ENCODE results near the gene OPCML. TPM values are rescaled to one million over a fixed set of nuclear protein-coding genes. Genes with fewer than 3 reads are reported as not detected.

OPCML gene
- total RNA-seq, 1 donor from 2014 or later = 4.6 TPM

DNA sequence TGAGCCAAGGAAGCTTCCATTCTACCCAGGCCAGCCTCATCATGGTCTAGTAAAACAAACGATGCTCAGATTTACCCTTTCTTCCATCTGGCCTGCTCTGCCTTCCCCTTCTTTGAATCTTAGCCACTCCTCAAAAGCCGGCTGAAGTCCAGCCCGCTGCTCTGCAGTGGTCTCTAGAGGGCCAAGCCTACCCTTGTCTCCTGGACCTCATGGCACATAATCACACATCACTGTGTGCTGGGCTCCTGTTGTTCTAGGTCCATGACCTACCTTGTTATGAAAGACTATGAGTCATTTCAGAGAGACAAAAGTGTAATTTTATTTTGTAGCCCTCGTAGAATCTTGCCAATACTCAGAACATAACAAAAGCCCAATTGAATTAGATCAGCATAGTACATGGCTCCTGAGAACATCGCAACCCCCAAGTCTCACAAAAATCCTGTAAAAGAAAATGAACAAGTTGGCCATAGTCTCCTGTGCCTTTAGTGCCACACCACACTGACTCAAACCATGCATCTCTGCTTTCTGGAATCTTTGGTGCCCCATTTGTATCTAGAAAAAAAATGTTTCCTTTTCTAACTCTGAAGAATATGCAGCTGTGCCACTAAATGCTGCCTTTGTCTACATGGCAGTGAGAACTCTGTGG lies 192.7 kb downstream of the OPCML start:
- H3K27me3 Mint-ChIP-seq = peaks cover 27% of the 10 kb centered on the region
- no peaks in the 10 kb centered on the region for H3K36me3 Mint-ChIP-seq
- TF ChIP-seq, protein P1, sequence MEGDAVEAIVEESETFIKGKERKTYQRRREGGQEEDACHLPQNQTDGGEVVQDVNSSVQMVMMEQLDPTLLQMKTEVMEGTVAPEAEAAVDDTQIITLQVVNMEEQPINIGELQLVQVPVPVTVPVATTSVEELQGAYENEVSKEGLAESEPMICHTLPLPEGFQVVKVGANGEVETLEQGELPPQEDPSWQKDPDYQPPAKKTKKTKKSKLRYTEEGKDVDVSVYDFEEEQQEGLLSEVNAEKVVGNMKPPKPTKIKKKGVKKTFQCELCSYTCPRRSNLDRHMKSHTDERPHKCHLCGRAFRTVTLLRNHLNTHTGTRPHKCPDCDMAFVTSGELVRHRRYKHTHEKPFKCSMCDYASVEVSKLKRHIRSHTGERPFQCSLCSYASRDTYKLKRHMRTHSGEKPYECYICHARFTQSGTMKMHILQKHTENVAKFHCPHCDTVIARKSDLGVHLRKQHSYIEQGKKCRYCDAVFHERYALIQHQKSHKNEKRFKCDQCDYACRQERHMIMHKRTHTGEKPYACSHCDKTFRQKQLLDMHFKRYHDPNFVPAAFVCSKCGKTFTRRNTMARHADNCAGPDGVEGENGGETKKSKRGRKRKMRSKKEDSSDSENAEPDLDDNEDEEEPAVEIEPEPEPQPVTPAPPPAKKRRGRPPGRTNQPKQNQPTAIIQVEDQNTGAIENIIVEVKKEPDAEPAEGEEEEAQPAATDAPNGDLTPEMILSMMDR (conservative IDR thresholded peaks at IDR 0.05) = no peak
- no peak overlapping the region for H3K27ac Mint-ChIP-seq
- no peak overlapping the region for H3K4me3 Mint-ChIP-seq
- peaks cover 8% of the 10 kb centered on the region for H3K4me1 Mint-ChIP-seq (ENCODE audit: unreplicated experiment)
- no peak for DNase-seq (ENCODE audit: extremely low spot score, unreplicated experiment)
- H3K9me3 Mint-ChIP-seq = no peaks in the 10 kb centered on the region

DNA sequence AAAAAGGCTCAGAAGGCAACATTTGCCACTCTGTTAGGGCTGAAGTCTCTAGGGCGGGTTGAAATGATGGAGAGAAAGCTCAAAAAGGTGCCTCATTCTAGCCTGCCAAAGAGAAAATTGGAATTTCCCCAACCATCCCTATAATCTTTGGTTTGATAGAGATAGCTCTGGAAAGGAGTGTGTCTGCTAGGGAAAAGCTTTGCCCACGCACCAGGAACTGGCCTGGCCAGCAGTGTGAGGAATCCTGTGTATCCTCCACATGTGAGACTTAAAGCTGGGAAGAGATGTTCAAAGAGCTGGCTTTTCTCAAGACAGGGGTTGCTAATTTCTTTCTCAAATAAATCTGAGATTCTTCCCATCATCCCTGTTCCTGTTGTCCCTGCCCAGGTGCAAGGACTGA lies 193.7 kb downstream of the OPCML start:
- H3K36me3 Mint-ChIP-seq = no peaks in the 10 kb centered on the region
- DNase-seq (ENCODE audit: extremely low spot score, unreplicated experiment) = no peak
- no peaks in the 10 kb centered on the region for H3K4me1 Mint-ChIP-seq (ENCODE audit: unreplicated experiment)
- TF ChIP-seq, protein P1 (conservative IDR thresholded peaks at IDR 0.05) = no peak
- H3K27me3 Mint-ChIP-seq = peaks cover 18% of the 10 kb centered on the region
- no peak overlapping the region for H3K27ac Mint-ChIP-seq
- no peaks in the 10 kb centered on the region for H3K9me3 Mint-ChIP-seq
- no peak overlapping the region for H3K4me3 Mint-ChIP-seq

DNA sequence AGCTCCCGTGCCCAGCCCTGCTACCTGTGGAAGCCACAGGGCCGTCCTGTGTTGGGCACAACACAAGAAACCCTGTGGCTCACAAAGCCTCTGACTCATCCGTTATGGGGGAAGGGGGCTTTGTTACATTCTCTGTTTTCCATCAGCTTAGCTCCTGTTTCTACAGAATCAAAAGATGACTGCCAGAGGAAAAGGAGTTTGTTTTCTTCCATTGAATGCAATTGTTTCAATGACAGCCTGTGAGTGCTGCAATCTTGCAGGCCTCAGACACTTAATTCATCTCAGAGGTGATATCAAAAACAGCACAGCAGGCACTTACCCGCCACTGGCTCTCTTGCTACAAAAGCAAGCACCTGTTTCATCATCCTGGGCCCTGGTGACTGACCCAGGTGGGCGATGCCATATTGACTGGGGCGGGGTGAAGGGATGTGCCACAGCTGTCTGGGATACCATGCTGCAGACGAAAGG lies 194.3 kb downstream of the OPCML start:
- no peaks in the 10 kb centered on the region for H3K9me3 Mint-ChIP-seq
- no peak overlapping the region for H3K27ac Mint-ChIP-seq
- H3K36me3 Mint-ChIP-seq = no peaks in the 10 kb centered on the region
- no peaks in the 10 kb centered on the region for H3K4me1 Mint-ChIP-seq (ENCODE audit: unreplicated experiment)
- no peak overlapping the region for H3K4me3 Mint-ChIP-seq
- TF ChIP-seq, protein P1 (conservative IDR thresholded peaks at IDR 0.05) = no peak
- peaks cover 18% of the 10 kb centered on the region for H3K27me3 Mint-ChIP-seq
- no peak for DNase-seq (ENCODE audit: extremely low spot score, unreplicated experiment)

DNA sequence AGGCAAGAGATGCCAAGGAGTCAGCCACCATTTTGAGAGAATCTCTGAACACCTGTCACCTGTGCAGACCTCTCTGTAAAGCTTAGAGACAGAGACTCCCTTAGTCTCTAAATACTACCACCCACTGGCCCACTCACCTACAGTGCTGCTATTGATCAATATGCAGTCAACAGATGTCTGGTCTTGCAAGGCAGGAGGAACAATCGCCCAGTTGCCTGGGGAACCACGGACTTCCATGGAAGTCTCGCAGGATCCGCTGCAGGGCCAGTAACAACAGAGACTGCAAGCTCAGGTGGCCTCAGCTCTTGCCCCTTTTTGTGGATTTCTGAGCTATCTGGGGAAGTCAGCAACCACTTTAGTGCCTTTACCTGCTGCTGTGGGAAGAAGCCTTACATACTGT lies 195.1 kb downstream of the OPCML start:
- Mint-ChIP-seq H3K4me1 (ENCODE audit: unreplicated experiment) (no peaks in the 10 kb centered on the region), H3K4me3 (no peak overlapping the region), H3K27ac (no peak overlapping the region), H3K36me3 (no peaks in the 10 kb centered on the region), H3K9me3 (peaks cover 4% of the 10 kb centered on the region), H3K27me3 (peaks cover 13% of the 10 kb centered on the region)
- no peak for DNase-seq (ENCODE audit: extremely low spot score, unreplicated experiment)
- TF ChIP-seq, protein P1 (conservative IDR thresholded peaks at IDR 0.05) = no peak

DNA sequence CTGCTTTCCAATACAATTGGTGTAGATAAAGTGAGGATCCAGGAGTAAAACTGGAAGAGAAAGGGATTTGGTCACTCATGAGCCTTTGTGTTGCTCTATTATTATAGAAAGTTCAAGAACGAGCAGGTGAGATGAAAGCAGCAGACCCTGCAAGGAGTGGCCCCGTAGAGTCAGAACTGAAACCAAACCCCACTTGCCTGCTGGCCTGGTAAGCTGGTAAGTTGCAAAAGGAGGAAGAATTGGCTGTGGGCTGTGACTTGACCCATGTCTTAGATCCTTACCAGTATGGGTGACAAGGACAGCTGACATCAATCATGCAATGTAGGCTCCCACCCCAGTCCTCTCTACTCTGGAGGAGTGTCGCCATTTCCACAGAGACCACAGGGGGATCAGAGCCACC lies 201.3 kb downstream of the OPCML start:
- no peak for DNase-seq (ENCODE audit: extremely low spot score, unreplicated experiment)
- TF ChIP-seq, protein P1 (conservative IDR thresholded peaks at IDR 0.05) = no peak
- Mint-ChIP-seq H3K27me3 (peaks cover 3% of the 10 kb centered on the region), H3K36me3 (no peaks in the 10 kb centered on the region), H3K4me3 (no peak overlapping the region), H3K27ac (no peak overlapping the region), H3K4me1 (ENCODE audit: unreplicated experiment) (no peaks in the 10 kb centered on the region), H3K9me3 (peaks cover 4% of the 10 kb centered on the region)

Data from type B pancreatic cell (in vitro differentiated cells).